Upper lobe of right lung (tissue), 1 donor: ENCODE results near the gene MEGF10. TPM values are rescaled to one million over a fixed set of nuclear protein-coding genes. Genes with fewer than 3 reads are reported as not detected.

Experiments
- ATAC-seq: fragments of 200-7000 bp; cut with Tn5 transposase; one replicate; pipeline ENCODE4 v1.9.1; 2020; ENCODE audit warnings: mild to moderate bottlenecking, moderate library complexity
- DNase-seq: peaks from one replicate; pipeline ENCODE4 v3.0.0-alpha.2; 2020
- H3K27ac ChIP-seq: fragments of 200-600 bp; one replicate; pipeline ENCODE4 v1.8.0; 2022
- H3K27me3 ChIP-seq: fragments of 200-600 bp; one replicate; pipeline ENCODE4 v1.8.0; 2022; ENCODE audit warnings: mild to moderate bottlenecking
- H3K36me3 ChIP-seq: fragments of 200-600 bp; one replicate; pipeline ENCODE4 v1.8.0; 2022
- H3K4me1 ChIP-seq: fragments of 200-600 bp; one replicate; pipeline ENCODE4 v1.8.0; 2022
- H3K4me3 ChIP-seq: fragments of 200-600 bp; one replicate; pipeline ENCODE4 v1.8.0; 2022; ENCODE audit warnings: mild to moderate bottlenecking
- H3K9me3 ChIP-seq: fragments of 200-600 bp; one replicate; pipeline ENCODE4 v1.8.0; 2022
- CTCF ChIP-seq: fragments of 200-600 bp; IDR thresholded peaks from one replicate; pipeline ENCODE4 v1.8.0; 2022; ENCODE audit warnings: antibody characterized with exemption
- intact Hi-C: fragments of 100-400 bp; cut with DNase I; formaldehyde crosslinking; loops from one replicate; pipeline ENCODE4 v1.11.0; 2022
- total RNA-seq: library from RNA; stranded (reverse); fragmentation: NEBNext Ultra II Directional; extraction: Animal tissue kit (Norgen Biotek cat#: 25700); gene quantifications from one replicate; pipeline ENCODE4 v1.2.1, GENCODE V29; 2021
- donor health status: DM: no; HTN: yes; CAD: no; lungs with severe emphysema.

Gene MEGF10
- total RNA-seq, 1 donor from 2014 or later, result 0.26 TPM

GRCh38 chr5:127358284-127358683 is 67.7 kb downstream of the MEGF10 start:
- Histone ChIP-seq H3K27ac (no peak overlapping the region), H3K4me3 (no peak overlapping the region), H3K36me3 (no peaks in the 10 kb centered on the region), H3K9me3 (no peaks in the 10 kb centered on the region), H3K27me3 (no peaks in the 10 kb centered on the region), H3K4me1 (no peaks in the 10 kb centered on the region)
- intact Hi-C loops, result no loop called here
- ATAC-seq (no peak), DNase-seq (no peak)
- no peak for TF ChIP-seq CTCF

GRCh38 chr5:127358740-127359139 is 68.1 kb downstream of the MEGF10 start:
- no peak for TF ChIP-seq CTCF
- no peak for DNase-seq
- no peak overlapping the region for H3K4me3 ChIP-seq
- H3K9me3 ChIP-seq, result no peaks in the 10 kb centered on the region
- H3K27me3 ChIP-seq, result peaks cover 4% of the 10 kb centered on the region
- H3K36me3 ChIP-seq, result no peaks in the 10 kb centered on the region
- no peaks in the 10 kb centered on the region for H3K4me1 ChIP-seq
- H3K27ac ChIP-seq, result no peak overlapping the region
- no peak for ATAC-seq
- intact Hi-C loops, result no loop called here

GRCh38 chr5:127359502-127359901 is 68.9 kb downstream of the MEGF10 start:
- Histone ChIP-seq H3K27ac (no peak overlapping the region), H3K4me3 (no peak overlapping the region), H3K27me3 (peaks cover 4% of the 10 kb centered on the region), H3K36me3 (no peaks in the 10 kb centered on the region), H3K4me1 (no peaks in the 10 kb centered on the region), H3K9me3 (no peaks in the 10 kb centered on the region)
- no peak for ATAC-seq
- no peak for DNase-seq
- intact Hi-C loops, result no loop called here
- no peak for TF ChIP-seq CTCF

GRCh38 chr5:127363403-127363802 is 72.8 kb downstream of the MEGF10 start:
- ATAC-seq (no peak), DNase-seq (no peak)
- Histone ChIP-seq H3K4me1 (no peaks in the 10 kb centered on the region), H3K9me3 (no peaks in the 10 kb centered on the region), H3K36me3 (no peaks in the 10 kb centered on the region), H3K4me3 (no peak overlapping the region), H3K27me3 (peaks cover 11% of the 10 kb centered on the region), H3K27ac (no peak overlapping the region)
- TF ChIP-seq CTCF, result no peak
- intact Hi-C loops, result no loop called here

- Histone ChIP-seq H3K27me3 (peaks cover 11% of the 10 kb centered on the region), H3K4me1 (no peaks in the 10 kb centered on the region), H3K4me3 (no peak overlapping the region), H3K9me3 (no peaks in the 10 kb centered on the region), H3K27ac (no peak overlapping the region), H3K36me3 (no peaks in the 10 kb centered on the region)
- no peak for TF ChIP-seq CTCF
- intact Hi-C loops, result no loop called here
- no peak for ATAC-seq
- no peak for DNase-seq
These were observed 76.4 kb downstream of the MEGF10 start for GRCh38 chr5:127367029-127367428.

DNA sequence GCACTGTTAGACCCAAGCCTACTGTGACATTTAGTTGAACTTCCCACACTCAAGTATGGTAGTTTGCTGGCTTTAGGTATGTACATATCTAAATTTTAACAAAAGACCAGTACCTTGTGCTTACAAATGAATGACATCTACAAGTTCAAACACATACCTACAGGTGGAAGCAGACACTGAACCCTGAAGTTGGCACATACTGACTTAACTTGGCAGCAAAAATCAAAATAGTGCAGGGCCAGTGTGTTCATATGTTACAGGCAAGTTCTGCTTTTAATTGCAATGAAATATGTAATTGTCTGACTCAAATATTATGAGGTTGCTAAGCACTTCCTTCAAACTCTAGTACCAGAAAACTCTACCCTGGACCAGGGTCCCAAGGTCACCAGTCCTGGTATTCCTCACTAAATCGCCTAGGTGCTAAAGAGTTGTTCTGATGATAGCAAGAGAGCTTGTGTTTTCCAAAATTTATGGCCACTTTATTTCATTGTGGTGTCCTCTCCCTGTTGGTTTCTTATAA is 77.4 kb downstream of the MEGF10 start:
- Histone ChIP-seq H3K4me1 (no peaks in the 10 kb centered on the region), H3K27ac (no peak overlapping the region), H3K27me3 (peaks cover 11% of the 10 kb centered on the region), H3K4me3 (no peak overlapping the region), H3K36me3 (no peaks in the 10 kb centered on the region), H3K9me3 (no peaks in the 10 kb centered on the region)
- DNase-seq (no peak), ATAC-seq (no peak)
- TF ChIP-seq CTCF, result no peak
- intact Hi-C loops, result no loop called here
